GM23338 (cell line): ENCODE measurements around the gene FBLN1. TPM values are rescaled to one million over a fixed set of nuclear protein-coding genes. Genes with fewer than 3 reads are reported as not detected.

Experiments
- ATAC-seq: fragments of 200-7000 bp; cut with Tn5 transposase; 3 replicates; pipeline ENCODE4 v1.9.1; 2020
- DNase-seq: peaks from one replicate; pipeline ENCODE4 v3.0.0-alpha.2; 2015; ENCODE audit warnings: low spot score
- H2AFZ ChIP-seq: fragments of 200-600 bp; sonication (generic); 2 replicates; pipeline ENCODE4 v1.8.0; 2016; ENCODE audit warnings: antibody characterized with exemption, mild to moderate bottlenecking, moderate library complexity
- H3F3A ChIP-seq: fragments of 200-600 bp; sonication (generic); replicated peaks from 2 replicates; pipeline ENCODE4 v1.8.0; 2017; ENCODE audit warnings: antibody characterized with exemption, mixed run types, low read depth
- H3K27ac ChIP-seq: fragments of 200-600 bp; sonication (generic); 2 replicates; pipeline ENCODE4 v1.6.1; 2016; ENCODE audit warnings: low read depth
- H3K27me3 ChIP-seq: fragments of 200-600 bp; sonication (generic); 2 replicates; pipeline ENCODE4 v1.8.0; 2016; ENCODE audit warnings: mild to moderate bottlenecking, mixed run types, moderate library complexity; ENCODE audit not compliant: insufficient read depth
- H3K36me3 ChIP-seq: fragments of 200-600 bp; sonication (generic); 2 replicates; pipeline ENCODE4 v1.8.0; 2016; ENCODE audit warnings: mild to moderate bottlenecking; ENCODE audit not compliant: insufficient read depth
- H3K4me1 ChIP-seq: fragments of 200-600 bp; sonication (generic); 2 replicates; pipeline ENCODE4 v1.8.0; 2016; ENCODE audit warnings: mild to moderate bottlenecking, moderate library complexity; ENCODE audit not compliant: insufficient read depth
- H3K4me2 ChIP-seq: fragments of 200-600 bp; sonication (generic); 2 replicates; pipeline ENCODE4 v1.7.1; 2017; ENCODE audit warnings: mixed run types
- H3K4me3 ChIP-seq: fragments of 200-600 bp; sonication (generic); 2 replicates; pipeline ENCODE4 v1.6.1; 2016; ENCODE audit warnings: mixed run types
- H3K79me2 ChIP-seq: fragments of 200-600 bp; sonication (generic); replicated peaks from 2 replicates; pipeline ENCODE4 v1.8.0; 2017; ENCODE audit warnings: mild to moderate bottlenecking; ENCODE audit not compliant: insufficient read depth
- H3K9me2 ChIP-seq: fragments of 200-600 bp; sonication (generic); 2 replicates; pipeline ENCODE4 v1.8.0; 2017; ENCODE audit not compliant: insufficient read depth
- H4K20me1 ChIP-seq: fragments of 200-600 bp; sonication (generic); replicated peaks from 2 replicates; pipeline ENCODE4 v1.8.0; 2017; ENCODE audit warnings: mild to moderate bottlenecking; ENCODE audit not compliant: insufficient read depth
- H3K27ac Mint-ChIP-seq: 2 replicates; pipeline ENCODE4 v1.8.0; 2020; ENCODE audit warnings: inconsistent platforms, mild to moderate bottlenecking, moderate library complexity, mixed read lengths
- H3K27me3 Mint-ChIP-seq: 3 replicates; pipeline ENCODE4 v1.8.0; 2022; ENCODE audit warnings: low read depth, mild to moderate bottlenecking, moderate library complexity, mixed read lengths, inconsistent platforms; ENCODE audit not compliant: insufficient read depth, poor library complexity
- H3K36me3 Mint-ChIP-seq: 3 replicates; pipeline ENCODE4 v1.8.0; 2021; ENCODE audit warnings: low read depth, mild to moderate bottlenecking, inconsistent platforms, moderate library complexity, mixed read lengths
- H3K4me1 Mint-ChIP-seq: 3 replicates; pipeline ENCODE4 v1.8.0; 2020; ENCODE audit warnings: mild to moderate bottlenecking, inconsistent platforms, mixed read lengths
- H3K4me3 Mint-ChIP-seq: 3 replicates; pipeline ENCODE4 v1.8.0; 2021; ENCODE audit warnings: moderate library complexity, mild to moderate bottlenecking, inconsistent platforms, mixed read lengths
- H3K9me3 Mint-ChIP-seq: 3 replicates; pipeline ENCODE4 v1.8.0; 2020; ENCODE audit warnings: moderate library complexity, mild to moderate bottlenecking, inconsistent platforms, mixed read lengths
- CTCF ChIP-seq, 2 experiments: fragments of 200-600 bp in 1 of 2; sonication (generic) in 1 of 2; conservative IDR thresholded peaks; 2 replicates each; pipeline versions ENCODE4 v1.5.1 to v1.6.1; 2016 to 2017; ENCODE audit warnings: antibody characterized with exemption in 2 of 2, low read depth in 2 of 2, mild to moderate bottlenecking in 2 of 2, moderate library complexity in 1 of 2
- EZH2phosphoT487 ChIP-seq: fragments of 200-600 bp; sonication (generic); IDR thresholded peaks from one replicate; pipeline ENCODE4 v1.8.1; 2018; ENCODE audit warnings: antibody characterized with exemption; ENCODE audit not compliant: unreplicated experiment
- JUNB ChIP-seq: IDR thresholded peaks from one replicate; pipeline ENCODE4 v1.6.1; 2016; ENCODE audit warnings: antibody characterized with exemption; ENCODE audit not compliant: unreplicated experiment
- POLR2AphosphoS5 ChIP-seq: IDR thresholded peaks from 2 replicates; pipeline ENCODE4 v1.6.1; 2016; ENCODE audit warnings: antibody characterized with exemption, low read depth
- REST ChIP-seq: IDR thresholded peaks from one replicate; pipeline ENCODE4 v1.6.1; 2018; ENCODE audit warnings: antibody characterized with exemption; ENCODE audit not compliant: unreplicated experiment
- polyA plus RNA-seq: library from polyadenylated mRNA; unstranded; fragments of >200 nt; fragmentation: Nextera tagmentation; extraction: Ambion mirVana; gene quantifications from 2 replicates; pipeline ENCODE4 v1.2.1, GENCODE V29; 2016
- total RNA-seq: library from RNA; depleted of rRNA; stranded (reverse); fragments of >200 nt; shearing (Covaris generic); gene quantifications from 2 replicates; pipeline ENCODE4 v1.2.3, GENCODE V29; 2014

FBLN1 gene
- total and polyA plus RNA-seq, 2 experiments from 2014 or later, result 90.1 to 137 TPM

- H3K4me1 Mint-ChIP-seq, result peaks cover 5% of the 10 kb centered on the region; the same call in 2 of the 3 replicates
- Histone ChIP-seq H3K27ac (no peak overlapping the region), H3K27me3 (no peaks in the 10 kb centered on the region), H2AFZ (no peak overlapping the region), H3K4me3 (no peak overlapping the region), H3K36me3 (peaks cover 16% of the 10 kb centered on the region), H3K4me2 (no peak overlapping the region), H3F3A (no peaks in the 10 kb centered on the region), H3K79me2 (no peaks in the 10 kb centered on the region), H3K4me1 (no peaks in the 10 kb centered on the region), H4K20me1 (peaks cover 8% of the 10 kb centered on the region; the same call in 1 of the 2 replicates), H3K9me2 (no peaks in the 10 kb centered on the region)
- peaks cover 56% of the 10 kb centered on the region for H3K36me3 Mint-ChIP-seq
- DNase-seq, result no peak
- peaks cover 3% of the 10 kb centered on the region for H3K27me3 Mint-ChIP-seq
- no peak for TF ChIP-seq POLR2AphosphoS5
- TF ChIP-seq JUNB, result no peak
- no peak for TF ChIP-seq CTCF (conservative IDR thresholded peaks at IDR 0.05; ENCODE audit: low read depth in 2 of 2)
- TF ChIP-seq REST, result no peak
- no peaks in the 10 kb centered on the region for H3K9me3 Mint-ChIP-seq
- H3K27ac Mint-ChIP-seq, result no peak overlapping the region
- peak; percentile 37; the same call in 2 of the 3 replicates for ATAC-seq
- H3K4me3 Mint-ChIP-seq, result no peak overlapping the region
Observed at GRCh38 chr22:45537734-45538181, 35.1 kb downstream of the FBLN1 start.

- H3K4me1 ChIP-seq, result no peaks in the 10 kb centered on the region
Observed at GRCh38 chr22:45538281-45538680, 35.6 kb downstream of the FBLN1 start.

More at GRCh38 chr22:45538281-45538680, 35.6 kb downstream of the FBLN1 start:
- Histone ChIP-seq H3K36me3 (peaks cover 21% of the 10 kb centered on the region), H2AFZ (no peak overlapping the region), H3K9me2 (no peaks in the 10 kb centered on the region), H3K27ac (no peak overlapping the region), H3K27me3 (no peaks in the 10 kb centered on the region), H3F3A (no peaks in the 10 kb centered on the region), H3K4me2 (no peak overlapping the region), H3K4me3 (no peak overlapping the region), H4K20me1 (peaks cover 8% of the 10 kb centered on the region; the same call in 1 of the 2 replicates), H3K79me2 (no peaks in the 10 kb centered on the region)
- Mint-ChIP-seq H3K27ac (no peak overlapping the region), H3K4me1 (peaks cover 5% of the 10 kb centered on the region; the same call in 2 of the 3 replicates), H3K36me3 (peaks cover 58% of the 10 kb centered on the region), H3K9me3 (no peaks in the 10 kb centered on the region), H3K4me3 (no peak overlapping the region), H3K27me3 (peaks cover 3% of the 10 kb centered on the region)
- TF ChIP-seq EZH2phosphoT487, result no peak
- ATAC-seq, result no peak
- no peak for DNase-seq
